Fibroblast of villous mesenchyme (primary cell): ENCODE data around the gene COL4A2. TPM values are rescaled to one million over a fixed set of nuclear protein-coding genes. Genes with fewer than 3 reads are reported as not detected.

Experiments used
- DNase-seq: peaks from one replicate; pipeline ENCODE4 v3.0.0-alpha.2; 2010; ENCODE audit warnings: low read depth
- H3K4me3 ChIP-seq: 2 replicates; pipeline ENCODE4 v1.5.1; 2011; ENCODE audit warnings: low read depth, mild to moderate bottlenecking, low read length
- CTCF ChIP-seq: IDR thresholded peaks from 2 replicates; pipeline ENCODE4 v1.5.1; 2012; ENCODE audit warnings: low read depth, mild to moderate bottlenecking, low read length; ENCODE audit not compliant: insufficient read depth
- total RNA-seq: library from RNA; depleted of rRNA; stranded (reverse); fragments of >200 nt; gene quantifications from 2 replicates; pipeline ENCODE4 v1.2.3, GENCODE V29; 2012

The COL4A2 gene
- total RNA-seq, 1 donor: 756 TPM

DNA sequence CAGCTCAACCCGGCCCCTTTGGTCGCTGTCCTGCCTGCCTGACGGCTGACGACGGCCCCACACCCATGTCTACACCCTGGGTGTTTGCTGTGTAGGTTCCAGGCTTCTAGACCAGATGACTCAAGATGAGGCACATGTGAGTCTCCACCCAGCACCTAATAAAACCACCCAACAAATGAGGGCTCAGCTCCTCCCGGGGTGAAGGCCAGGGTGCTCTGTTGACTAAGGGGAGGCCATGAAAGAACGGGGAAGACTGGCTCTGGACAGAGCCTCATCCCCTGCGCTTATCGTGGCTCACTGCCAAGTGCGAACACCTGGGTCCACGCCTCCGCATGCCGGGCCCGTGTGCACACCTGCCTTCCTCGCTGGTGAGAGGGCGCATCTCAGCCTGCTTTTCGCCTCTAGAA, 39.6 kb downstream of the COL4A2 start:
- DNase-seq: no peak

GRCh38 chr13:110347088-110347487, 40.0 kb downstream of the COL4A2 start:
- TF ChIP-seq CTCF: no peak
- no peak for DNase-seq

More for the DNA sequence above, 39.6 kb downstream of the COL4A2 start:
- H3K4me3 ChIP-seq: no peak overlapping the region
- TF ChIP-seq CTCF: no peak

DNA sequence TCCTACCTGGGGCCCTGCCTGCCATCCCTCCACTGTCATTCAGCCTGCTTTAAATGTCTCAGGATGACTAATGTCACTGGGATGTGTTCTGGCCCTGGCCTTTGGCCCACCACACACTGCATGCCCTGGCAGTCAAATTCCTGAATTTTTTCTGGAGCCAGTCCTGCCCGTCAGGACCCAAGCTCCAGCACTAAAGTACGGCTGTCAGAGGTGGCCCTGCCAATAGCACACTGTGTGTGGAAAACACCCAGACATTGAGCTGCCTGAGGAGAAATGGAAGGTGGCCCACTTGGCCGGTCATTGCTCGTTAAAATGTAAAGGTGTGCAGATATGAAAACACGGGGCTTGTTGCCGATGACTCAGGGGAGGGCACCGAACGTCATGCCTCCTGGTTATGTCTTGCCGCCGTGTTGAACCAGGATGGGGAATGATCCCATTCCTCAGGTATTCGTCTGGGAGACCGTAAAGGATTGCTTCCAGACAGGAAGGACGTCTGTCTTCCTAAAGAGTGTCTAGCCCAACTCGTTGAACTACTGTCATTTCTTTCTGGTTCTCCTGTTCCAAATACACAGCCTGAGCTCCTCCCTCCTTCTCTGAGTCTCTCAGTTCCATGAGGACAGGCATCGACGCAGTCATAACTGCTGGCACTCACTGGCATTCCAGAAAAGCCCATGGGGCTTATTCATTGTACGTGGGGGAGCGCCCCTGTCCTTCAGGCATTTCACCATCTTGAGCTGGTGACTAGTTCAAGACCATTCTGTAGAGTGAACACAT, 40.6 kb downstream of the COL4A2 start:
- H3K4me3 ChIP-seq: no peak overlapping the region
- TF ChIP-seq CTCF: no peak
- peak; percentile 78 for DNase-seq

More at GRCh38 chr13:110347088-110347487, 40.0 kb downstream of the COL4A2 start:
- no peak overlapping the region for H3K4me3 ChIP-seq

DNA sequence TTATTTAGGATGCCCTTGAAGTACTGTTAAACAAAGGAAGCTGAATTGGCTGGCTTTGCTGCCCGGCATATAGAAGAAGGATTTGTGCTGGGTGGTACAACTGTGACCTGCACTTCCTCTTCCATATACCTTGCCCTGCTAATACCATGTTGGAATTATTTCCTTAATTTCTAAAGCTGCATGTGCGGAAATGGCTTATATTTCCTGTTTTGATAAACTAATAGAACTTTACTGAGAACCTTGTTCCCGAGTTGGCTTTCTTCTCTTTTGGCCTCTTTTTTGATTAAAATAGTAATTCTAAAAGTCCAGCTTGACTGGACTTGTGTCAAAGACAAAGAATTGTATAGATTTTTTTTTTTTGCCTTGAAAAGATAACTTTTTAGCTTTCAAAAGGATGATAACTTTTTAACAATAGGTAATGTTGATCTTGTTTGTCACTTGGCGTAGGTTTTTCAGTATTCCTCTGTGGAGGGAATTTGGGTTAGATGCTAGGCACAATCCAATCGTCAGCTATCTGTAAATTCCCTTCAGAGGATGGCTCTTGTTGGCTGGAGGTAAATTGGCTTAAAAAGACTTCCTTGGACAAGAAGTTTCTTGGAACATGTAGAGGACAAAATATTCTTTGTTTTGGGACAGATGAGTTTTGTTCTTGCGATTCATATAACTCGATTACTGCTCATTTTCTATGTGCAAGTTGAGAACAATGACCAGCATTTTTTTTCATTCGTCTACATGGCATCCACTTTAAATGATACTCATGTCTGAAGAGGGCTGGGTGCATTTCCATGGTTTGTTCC, 41.4 kb downstream of the COL4A2 start:
- TF ChIP-seq CTCF: no peak
- no peak for DNase-seq
- no peak overlapping the region for H3K4me3 ChIP-seq

- DNase-seq: no peak
- TF ChIP-seq CTCF: no peak
- no peak overlapping the region for H3K4me3 ChIP-seq
Observed at GRCh38 chr13:110349239-110349638, 42.2 kb downstream of the COL4A2 start.

DNA sequence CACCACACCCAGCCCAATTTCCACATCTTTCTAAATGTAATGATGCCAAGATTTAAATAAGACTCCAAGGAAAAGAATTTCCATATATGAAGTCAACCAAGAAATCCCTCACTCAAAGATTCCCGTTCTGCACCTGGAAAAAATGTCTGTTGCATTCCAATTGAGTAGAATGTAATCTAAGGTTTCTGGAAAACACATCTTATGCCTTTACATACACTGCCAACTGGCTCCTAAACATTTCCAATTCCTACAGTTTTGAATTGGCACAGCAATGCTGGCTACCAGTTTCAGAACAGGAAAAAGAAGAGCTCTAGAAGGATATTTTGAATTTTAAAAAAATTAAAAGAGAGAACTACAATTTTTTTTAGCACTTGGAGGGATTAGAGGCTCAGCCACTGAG, 43.0 kb downstream of the COL4A2 start:
- no peak overlapping the region for H3K4me3 ChIP-seq
- no peak for DNase-seq
- no peak for TF ChIP-seq CTCF
